WERI-Rb-1 (cell line): ENCODE measurements around the gene ARMH1.
"Not testable (repeated sequence)": the region's sequence is repeated elsewhere in the genome, so short reads cannot be mapped to it uniquely, and the experiment has no call there.

Source experiments
- DNase-seq: peaks from one replicate; pipeline ENCODE4 v3.0.0-alpha.2; 2020
- H3K27ac ChIP-seq: fragments of 250-450 bp; sonication (Bioruptor Pico); 2 replicates; pipeline ENCODE4 v1.5.1; 2020; ENCODE audit warnings: mild to moderate bottlenecking, moderate library complexity
- H3K27me3 ChIP-seq: fragments of 250-450 bp; sonication (Bioruptor Pico); 2 replicates; pipeline ENCODE4 v1.5.1; 2021; ENCODE audit warnings: mild to moderate bottlenecking, low read depth, moderate library complexity; ENCODE audit not compliant: insufficient read depth, severe bottlenecking
- H3K36me3 ChIP-seq: fragments of 250-450 bp; sonication (Bioruptor Pico); 2 replicates; pipeline ENCODE4 v1.5.1; 2020; ENCODE audit warnings: mild to moderate bottlenecking, moderate library complexity
- H3K4me3 ChIP-seq: 2 replicates; pipeline ENCODE4 v1.5.1; 2011; ENCODE audit warnings: low read depth, mild to moderate bottlenecking, control low read depth, low read length
- H3K9me3 ChIP-seq: fragments of 250-450 bp; sonication (Bioruptor Pico); 2 replicates; pipeline ENCODE4 v1.5.1; 2021; ENCODE audit warnings: mild to moderate bottlenecking, moderate library complexity; ENCODE audit not compliant: severe bottlenecking
- TF ChIP-seq, protein P1 (sequence below): IDR thresholded peaks from 2 replicates; pipeline ENCODE4 v1.5.1; 2011; ENCODE audit warnings: low read depth, mild to moderate bottlenecking, control low read depth, inconsistent platforms, low read length

ARMH1 gene

DNA sequence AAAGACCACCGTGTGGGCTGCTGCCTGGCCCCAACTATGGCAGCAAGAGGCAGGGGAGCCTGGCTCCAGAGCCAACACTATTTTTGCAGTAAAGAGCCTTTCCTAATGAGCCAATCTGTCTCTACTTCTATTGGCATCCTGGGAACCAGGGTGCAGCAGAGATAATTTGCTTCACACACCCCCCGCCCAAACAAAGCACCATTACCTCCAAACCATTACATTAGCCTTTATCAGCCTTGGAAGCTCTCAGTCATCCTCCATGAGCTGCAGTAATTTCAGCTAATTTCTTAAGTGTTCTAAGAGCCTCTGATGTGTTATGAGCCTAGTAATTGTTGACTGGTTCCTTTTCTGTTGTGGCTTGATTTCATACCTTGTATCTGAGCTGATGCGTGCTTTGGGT lies 21.6 kb downstream of the ARMH1 start:
- H3K36me3 ChIP-seq = no peaks in the 10 kb centered on the region
- no peaks in the 10 kb centered on the region for H3K9me3 ChIP-seq
- H3K27me3 ChIP-seq = no peaks in the 10 kb centered on the region
- no peak overlapping the region for H3K4me3 ChIP-seq
- H3K27ac ChIP-seq = no peak overlapping the region
- TF ChIP-seq, protein P1, sequence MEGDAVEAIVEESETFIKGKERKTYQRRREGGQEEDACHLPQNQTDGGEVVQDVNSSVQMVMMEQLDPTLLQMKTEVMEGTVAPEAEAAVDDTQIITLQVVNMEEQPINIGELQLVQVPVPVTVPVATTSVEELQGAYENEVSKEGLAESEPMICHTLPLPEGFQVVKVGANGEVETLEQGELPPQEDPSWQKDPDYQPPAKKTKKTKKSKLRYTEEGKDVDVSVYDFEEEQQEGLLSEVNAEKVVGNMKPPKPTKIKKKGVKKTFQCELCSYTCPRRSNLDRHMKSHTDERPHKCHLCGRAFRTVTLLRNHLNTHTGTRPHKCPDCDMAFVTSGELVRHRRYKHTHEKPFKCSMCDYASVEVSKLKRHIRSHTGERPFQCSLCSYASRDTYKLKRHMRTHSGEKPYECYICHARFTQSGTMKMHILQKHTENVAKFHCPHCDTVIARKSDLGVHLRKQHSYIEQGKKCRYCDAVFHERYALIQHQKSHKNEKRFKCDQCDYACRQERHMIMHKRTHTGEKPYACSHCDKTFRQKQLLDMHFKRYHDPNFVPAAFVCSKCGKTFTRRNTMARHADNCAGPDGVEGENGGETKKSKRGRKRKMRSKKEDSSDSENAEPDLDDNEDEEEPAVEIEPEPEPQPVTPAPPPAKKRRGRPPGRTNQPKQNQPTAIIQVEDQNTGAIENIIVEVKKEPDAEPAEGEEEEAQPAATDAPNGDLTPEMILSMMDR = no peak
- no peak for DNase-seq

DNA sequence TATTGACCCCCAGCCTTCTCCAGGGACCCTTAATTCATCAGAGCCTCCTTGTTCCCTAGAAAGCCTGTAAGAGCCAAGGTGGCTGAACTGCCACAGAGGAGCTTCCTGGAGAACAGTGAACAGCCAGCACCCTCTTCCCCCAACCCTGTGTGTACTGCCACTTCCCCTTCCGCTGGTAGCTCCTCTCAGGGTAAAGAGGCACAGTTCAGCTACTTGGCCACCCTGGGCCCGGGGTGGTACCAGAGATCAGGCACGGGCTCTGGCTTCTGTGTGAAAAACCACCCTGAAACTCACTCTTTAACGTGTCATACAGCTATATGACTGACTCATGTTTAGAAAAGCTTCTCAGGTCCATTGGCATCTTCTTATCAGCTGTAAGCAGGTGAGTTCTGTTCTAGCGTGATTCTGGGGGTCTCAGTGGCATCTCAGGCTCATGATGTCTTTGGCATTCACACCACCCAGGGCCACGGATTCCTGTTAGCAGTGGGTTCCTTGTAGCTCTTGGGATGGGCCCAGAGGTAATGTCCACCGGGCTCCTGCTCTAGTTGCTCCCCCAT lies 22.4 kb downstream of the ARMH1 start:
- H3K36me3 ChIP-seq = no peaks in the 10 kb centered on the region
- no peaks in the 10 kb centered on the region for H3K27me3 ChIP-seq
- H3K4me3 ChIP-seq = no peak overlapping the region
- H3K9me3 ChIP-seq = no peaks in the 10 kb centered on the region
- no peak for DNase-seq
- TF ChIP-seq, protein P1 = no peak
- H3K27ac ChIP-seq = no peak overlapping the region

DNA sequence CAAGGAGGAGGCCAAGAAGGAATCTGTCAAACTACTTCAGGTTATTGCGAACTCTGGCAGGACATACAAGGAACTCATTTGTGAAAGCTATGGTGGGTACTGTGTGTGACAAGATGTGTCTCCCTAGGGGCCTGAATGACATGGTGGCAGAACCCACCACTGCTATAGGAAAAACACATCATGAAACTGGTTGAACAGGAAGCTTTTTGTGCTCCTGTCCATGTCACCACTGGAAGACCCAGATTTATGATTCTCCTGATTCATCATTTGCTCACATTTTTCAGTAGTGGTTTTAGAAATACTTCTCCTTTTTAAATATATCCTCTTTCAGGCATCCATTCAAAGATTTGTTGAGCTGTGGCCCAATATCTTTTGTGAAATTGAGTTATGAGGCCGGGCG lies 23.6 kb downstream of the ARMH1 start:
- Histone ChIP-seq H3K4me3 (no peak overlapping the region), H3K9me3 (no peaks in the 10 kb centered on the region), H3K27me3 (no peaks in the 10 kb centered on the region), H3K27ac (no peak overlapping the region), H3K36me3 (no peaks in the 10 kb centered on the region)
- no peak for DNase-seq
- TF ChIP-seq, protein P1 = no peak

DNA sequence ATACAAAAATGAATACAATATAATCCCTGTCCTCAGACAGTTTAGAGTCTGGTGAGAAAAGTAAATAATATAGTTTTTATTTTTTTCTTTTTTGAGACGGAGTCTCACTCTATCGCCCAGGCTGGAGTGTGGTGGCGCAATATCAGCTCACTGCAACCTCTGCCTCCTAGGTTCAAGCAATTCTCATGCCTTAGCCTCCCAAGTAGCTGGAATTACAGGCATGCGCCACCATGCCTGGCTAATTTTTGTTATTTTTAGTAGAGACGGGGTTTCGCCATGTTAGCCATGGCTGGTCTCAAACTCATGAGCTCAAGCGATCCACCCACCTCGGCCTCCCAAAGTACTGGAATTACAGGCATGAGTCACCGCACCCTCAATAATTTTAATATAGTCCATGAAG lies 24.9 kb downstream of the ARMH1 start:
- H3K27me3 ChIP-seq, H3K4me3 ChIP-seq, H3K27ac ChIP-seq, DNase-seq, H3K9me3 ChIP-seq, H3K36me3 ChIP-seq: not testable (repeated sequence)

DNA sequence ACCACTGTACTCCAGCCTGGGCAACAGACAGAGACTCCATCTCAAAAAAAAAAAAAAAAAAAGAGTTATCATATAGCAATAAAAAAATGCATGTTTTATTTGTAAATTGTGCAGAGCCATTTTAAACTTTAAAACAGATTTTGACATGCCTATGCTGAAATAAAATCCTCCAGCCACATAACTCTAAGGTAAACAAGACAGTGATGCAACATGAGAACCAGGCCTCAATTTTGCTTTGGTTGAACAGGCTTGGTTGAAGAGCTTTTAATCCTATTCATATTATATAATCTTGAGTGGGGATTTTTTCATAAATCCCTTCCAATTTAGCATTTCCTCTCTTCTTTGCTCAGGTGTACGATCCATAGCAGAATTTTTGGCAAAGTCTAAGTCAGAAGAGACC lies 26.1 kb downstream of the ARMH1 start:
- H3K4me3 ChIP-seq = no peak overlapping the region
- DNase-seq = no peak
- H3K36me3 ChIP-seq = no peaks in the 10 kb centered on the region
- peak overlapping the region; percentile 17; the same call in 1 of the 2 replicates for H3K27ac ChIP-seq
- no peaks in the 10 kb centered on the region for H3K27me3 ChIP-seq
- TF ChIP-seq, protein P1 = no peak
- H3K9me3 ChIP-seq = no peaks in the 10 kb centered on the region

DNA sequence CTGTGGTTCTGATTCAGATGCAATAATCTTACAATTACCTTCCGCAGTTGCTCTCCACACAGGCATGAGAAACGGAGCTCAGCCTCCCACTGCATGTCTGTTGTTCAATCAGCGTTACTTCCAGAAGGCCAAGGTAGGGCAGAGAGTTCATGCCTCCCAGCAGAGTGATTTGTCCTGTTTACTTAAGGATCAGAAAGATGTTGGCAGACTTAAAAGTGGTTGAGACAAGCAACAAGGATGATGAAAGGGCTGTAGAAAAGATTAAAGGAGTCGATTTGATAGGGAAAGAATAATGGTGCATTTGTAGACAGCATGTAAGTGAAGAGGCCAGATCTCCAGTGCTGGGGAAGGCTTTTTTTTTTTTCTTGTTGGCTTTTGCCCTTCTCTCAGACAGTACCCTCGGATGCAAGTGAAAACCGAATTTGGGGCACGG lies 26.6 kb downstream of the ARMH1 start:
- Histone ChIP-seq H3K27me3 (no peaks in the 10 kb centered on the region), H3K27ac (peak overlapping the region; percentile 45), H3K9me3 (no peaks in the 10 kb centered on the region), H3K36me3 (no peaks in the 10 kb centered on the region), H3K4me3 (no peak overlapping the region)
- TF ChIP-seq, protein P1 = no peak
- peak; percentile 45 for DNase-seq
